NCI-H748 (cell line): Measurements from ENCODE around the gene WFS1.

Experiments used
- DNase-seq: peaks from one replicate; lab custom pipeline; 2025; ENCODE audit not compliant: unreplicated experiment; lab: John Stamatoyannopoulos, UW

Gene WFS1

GRCh38 chr4:6259886-6260285 lies 9.8 kb upstream of the WFS1 start:
- no peak for DNase-seq

- no peak for DNase-seq
Measured at GRCh38 chr4:6262176-6262575, 7.5 kb upstream of the WFS1 start.

GRCh38 chr4:6262847-6263487 lies 6.7 kb upstream of the WFS1 start:
- DNase-seq = no peak

- DNase-seq = no peak
Measured at GRCh38 chr4:6263526-6264224, 6.0 kb upstream of the WFS1 start.

- peak; percentile 33 for DNase-seq
Measured at GRCh38 chr4:6264225-6264540, 5.5 kb upstream of the WFS1 start.

GRCh38 chr4:6265546-6265945 lies 4.1 kb upstream of the WFS1 start:
- no peak for DNase-seq

- no peak for DNase-seq
Measured at GRCh38 chr4:6267573-6267972, 2.1 kb upstream of the WFS1 start.

- no peak for DNase-seq
Measured at GRCh38 chr4:6268650-6269615, 717 bp upstream of the WFS1 start.

GRCh38 chr4:6270636-6271121 lies 1.0 kb downstream of the WFS1 start:
- DNase-seq = no peak

GRCh38 chr4:6271206-6271605 lies 1.6 kb downstream of the WFS1 start:
- DNase-seq = no peak

GRCh38 chr4:6271701-6272465 lies 2.2 kb downstream of the WFS1 start:
- no peak for DNase-seq

GRCh38 chr4:6272863-6273660 lies 3.4 kb downstream of the WFS1 start:
- DNase-seq = no peak

- DNase-seq = no peak
Measured at GRCh38 chr4:6273661-6273990, 4.0 kb downstream of the WFS1 start.

- no peak for DNase-seq
Measured at GRCh38 chr4:6275351-6275750, 5.7 kb downstream of the WFS1 start.

GRCh38 chr4:6275898-6276806 lies 6.5 kb downstream of the WFS1 start:
- no peak for DNase-seq

GRCh38 chr4:6277139-6277802 lies 7.6 kb downstream of the WFS1 start:
- no peak for DNase-seq

GRCh38 chr4:6277935-6278800 lies 8.5 kb downstream of the WFS1 start:
- DNase-seq = no peak

- no peak for DNase-seq
Measured at GRCh38 chr4:6278801-6279197, 9.1 kb downstream of the WFS1 start.
